Mesenteric fat pad (tissue), 1 donor: ENCODE data around the gene LGALS8. TPM values are rescaled to one million over a fixed set of nuclear protein-coding genes. Genes with fewer than 3 reads are reported as not detected.
A peak's percentile ranks its signal among the peaks of the same experiment; 100 is the strongest.
"Not testable (repeated sequence)": the region's sequence is repeated elsewhere in the genome, so short reads cannot be mapped to it uniquely, and the experiment has no call there.

Source experiments
- DNase-seq: peaks from one replicate; pipeline ENCODE4 v3.0.0-alpha.2; 2020; ENCODE audit warnings: low spot score
- long read RNA-seq: library from polyadenylated mRNA; unstranded; transcript quantifications from one replicate; pipeline ENCODE4 v2.0.0, GENCODE V29; 2020
- total RNA-seq: library from RNA; stranded (reverse); fragmentation: NEBNext Ultra II Directional; extraction: Animal tissue kit (Norgen Biotek cat#: 25700); gene quantifications from one replicate; pipeline ENCODE4 v1.2.1, GENCODE V29; 2021
- donor health status: DM: yes; HTN: yes; CAD: no.

LGALS8 gene
- 77.9 TPM for total RNA-seq
- long read RNA-seq, full-length matches to known transcripts: 65 of 124 reads
- long read RNA-seq, partial matches to known transcripts: 45 of 124 reads
- long read RNA-seq, other reads (novel, unspliced or antisense): 14 of 124 reads

DNA sequence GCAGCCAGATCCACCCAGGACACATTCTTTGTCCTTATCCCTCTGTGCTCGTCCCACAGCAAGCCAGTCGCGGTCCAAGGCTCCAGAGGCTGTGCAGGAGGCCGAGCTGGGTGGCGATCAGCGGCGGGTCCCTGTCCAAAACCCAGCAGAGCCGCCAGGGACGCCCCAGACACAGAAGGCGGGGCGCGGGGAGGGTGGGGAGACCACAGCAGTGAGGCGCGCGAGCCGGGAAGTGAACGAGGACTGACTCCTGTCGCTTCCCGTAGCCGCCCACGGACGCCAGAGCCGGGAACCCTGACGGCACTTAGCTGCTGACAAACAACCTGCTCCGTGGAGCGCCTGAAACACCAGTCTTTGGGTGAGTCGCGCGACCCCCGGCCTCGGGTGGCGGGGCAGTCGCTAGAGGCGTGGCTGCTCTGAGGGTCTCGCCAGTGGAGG lies at the start of gene LGALS8:
Gene LGALS8 (plus strand): TSS at position 279 of the 438 bp plus-strand sequence. CDS start 2,089 bp downstream, outside the sequence.
- DNase-seq: peak; percentile 98

DNA sequence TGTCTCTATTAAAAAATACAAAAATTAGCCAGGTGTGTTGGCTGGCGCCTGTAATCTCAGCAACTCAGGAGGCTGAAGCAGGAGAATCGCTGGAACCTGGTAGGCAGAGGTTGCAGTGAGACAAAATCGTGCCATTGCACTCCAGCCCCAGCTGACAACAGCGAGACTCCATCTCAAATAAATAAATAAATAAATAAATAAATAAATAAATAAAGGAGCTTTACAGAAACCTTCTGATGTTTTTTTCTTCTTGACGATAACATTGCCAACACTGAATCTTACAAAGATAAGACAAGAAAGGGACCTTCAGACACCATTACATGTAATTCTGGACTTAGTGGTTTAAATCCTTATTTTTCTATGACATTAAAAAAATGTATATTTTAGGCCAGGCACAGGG lies 47.8 kb upstream of the LGALS8 start:
- DNase-seq: no peak

DNA sequence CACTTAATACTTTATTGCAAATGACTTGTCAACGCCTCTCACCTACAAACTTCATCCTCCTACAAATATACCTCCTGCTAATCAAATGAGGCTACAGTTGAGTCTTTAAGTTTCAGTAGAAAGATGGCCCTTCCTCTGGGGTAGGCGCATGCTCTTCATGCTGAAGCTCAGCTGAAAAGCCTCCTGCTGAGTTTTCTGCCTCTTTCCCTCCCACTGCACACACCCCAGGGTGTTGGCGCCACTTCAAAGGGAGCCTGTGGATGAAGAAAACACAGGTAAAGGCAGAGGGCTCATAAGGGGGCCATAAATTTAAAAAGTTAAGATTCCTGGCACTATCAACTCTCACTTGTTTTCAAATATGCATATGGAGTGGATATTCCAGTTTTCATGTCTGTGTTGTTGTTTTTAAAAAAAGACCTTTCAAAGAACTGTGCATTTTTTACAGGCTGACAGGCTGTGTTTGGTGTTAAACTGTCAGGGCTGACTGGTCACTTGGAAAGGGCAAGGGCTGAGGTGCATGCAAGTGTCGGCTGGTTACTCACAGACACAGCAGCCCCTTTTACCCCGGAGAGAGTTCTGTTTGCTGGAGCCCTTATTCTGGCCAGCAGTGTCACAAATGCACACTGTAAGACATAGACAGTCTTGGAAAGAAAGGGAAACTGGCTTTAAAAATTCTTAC lies 42.9 kb upstream of the LGALS8 start:
- DNase-seq: peak; percentile 41

DNA sequence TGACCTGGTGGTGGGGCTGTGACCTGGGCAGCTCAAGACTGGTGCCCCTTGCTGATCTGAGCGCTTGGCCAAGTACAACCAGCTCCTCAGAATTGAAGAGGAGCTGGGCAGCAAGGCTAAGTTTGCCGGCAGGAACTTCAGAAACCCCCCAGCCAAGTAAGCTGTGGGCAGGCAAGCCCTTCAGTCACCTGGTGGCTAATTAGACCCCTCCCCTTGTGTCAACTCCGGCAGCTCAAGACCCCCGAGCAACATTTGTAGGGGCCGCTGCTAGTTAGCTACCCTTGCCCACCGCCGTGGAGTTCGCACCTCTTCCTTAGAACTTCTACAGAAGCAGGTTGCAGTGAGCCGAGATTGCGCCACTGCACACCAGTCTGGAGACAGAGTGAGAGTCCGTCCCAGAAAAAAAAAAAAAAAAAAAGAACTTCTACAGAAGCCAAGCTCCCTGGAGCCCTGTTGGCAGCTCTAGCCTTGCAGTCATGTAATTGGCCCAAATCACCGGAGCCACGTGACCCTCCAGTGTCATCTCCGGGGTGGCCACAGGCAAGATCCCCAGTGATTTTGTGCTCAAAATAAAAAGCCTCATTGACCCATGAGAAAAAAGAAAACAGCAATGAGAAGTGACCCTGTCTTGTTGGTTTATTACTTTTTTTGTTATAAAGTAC lies 39.3 kb upstream of the LGALS8 start:
- DNase-seq: peak; percentile 60

DNA sequence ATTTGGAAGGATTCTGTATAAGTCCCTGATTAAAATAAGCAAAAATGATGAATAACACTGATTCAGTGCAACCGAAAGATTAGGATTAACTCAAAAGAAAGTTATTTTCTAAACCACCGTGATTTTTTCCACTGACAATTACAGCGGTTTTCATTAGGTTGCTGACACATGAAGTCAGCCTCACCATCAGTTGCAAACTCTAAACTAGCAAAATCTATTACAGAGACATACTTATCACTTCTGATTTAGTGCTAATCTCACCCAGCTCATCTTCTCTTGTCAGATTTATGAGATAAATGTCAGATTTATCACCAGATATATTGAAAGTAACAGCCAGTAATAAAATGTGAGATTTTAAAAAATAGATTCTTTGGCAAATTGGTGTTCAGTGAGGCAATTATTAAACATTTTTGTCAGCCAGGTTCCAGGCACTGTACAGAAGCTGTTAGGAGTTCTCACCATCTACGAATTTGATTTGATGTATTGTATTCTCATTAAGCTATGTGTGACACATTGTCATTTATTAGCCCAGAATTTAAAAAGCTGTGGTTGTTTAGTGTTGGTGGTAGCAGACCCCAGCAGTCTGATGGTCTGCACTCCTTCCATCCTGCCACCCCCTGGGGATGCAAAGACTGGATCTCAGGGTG lies 37.3 kb upstream of the LGALS8 start:
- no peak for DNase-seq

DNA sequence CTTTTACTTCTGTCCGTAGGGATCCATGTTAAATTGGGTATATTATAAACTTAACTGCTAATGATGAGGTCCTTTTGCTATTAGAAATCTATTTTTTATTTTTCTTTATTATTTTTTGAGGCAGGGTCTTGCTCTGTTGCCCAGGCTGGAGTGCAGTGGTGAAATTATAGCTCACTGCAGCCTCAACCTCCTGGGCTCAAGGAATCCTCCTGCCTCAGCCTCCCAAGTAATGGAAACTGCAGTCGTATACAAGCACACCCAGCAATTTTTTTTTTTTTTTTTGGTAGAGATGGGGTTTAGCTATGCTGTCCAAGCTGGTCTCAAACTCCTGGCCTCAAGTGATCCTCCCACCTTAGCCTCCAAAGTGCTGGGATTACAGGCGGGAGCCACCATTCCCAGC lies 34.6 kb upstream of the LGALS8 start:
- not testable (repeated sequence) for DNase-seq

DNA sequence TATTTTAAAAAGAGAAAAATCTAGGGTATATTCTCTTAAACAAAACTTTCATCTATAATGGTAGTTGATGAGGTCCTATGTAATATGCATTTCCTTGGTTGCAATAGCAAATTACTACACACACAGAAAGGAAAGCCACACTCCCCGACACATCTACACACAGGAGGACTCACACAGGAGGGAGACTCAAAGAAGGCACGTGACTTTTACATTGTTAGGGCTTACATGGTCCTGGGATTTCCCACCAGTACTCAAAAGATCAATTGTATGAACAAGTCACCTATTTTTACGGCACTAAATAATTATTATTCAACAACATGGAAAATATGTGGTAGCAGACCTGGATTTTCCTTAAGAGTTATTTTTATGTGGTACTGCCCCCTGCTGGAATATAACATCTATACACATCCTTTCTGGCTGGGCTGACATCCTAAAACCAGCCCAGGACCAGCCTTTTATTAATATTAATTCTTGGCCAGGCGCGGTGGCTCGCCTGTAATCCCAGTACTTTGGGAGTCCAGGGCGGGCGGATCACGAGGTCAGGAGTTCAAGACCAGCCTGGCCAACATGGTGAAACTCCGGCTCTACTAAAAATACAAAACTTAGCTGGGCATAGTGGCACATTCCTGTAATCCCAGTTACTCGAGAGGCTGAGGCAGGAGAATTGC lies 33.9 kb upstream of the LGALS8 start:
- DNase-seq: no peak

DNA sequence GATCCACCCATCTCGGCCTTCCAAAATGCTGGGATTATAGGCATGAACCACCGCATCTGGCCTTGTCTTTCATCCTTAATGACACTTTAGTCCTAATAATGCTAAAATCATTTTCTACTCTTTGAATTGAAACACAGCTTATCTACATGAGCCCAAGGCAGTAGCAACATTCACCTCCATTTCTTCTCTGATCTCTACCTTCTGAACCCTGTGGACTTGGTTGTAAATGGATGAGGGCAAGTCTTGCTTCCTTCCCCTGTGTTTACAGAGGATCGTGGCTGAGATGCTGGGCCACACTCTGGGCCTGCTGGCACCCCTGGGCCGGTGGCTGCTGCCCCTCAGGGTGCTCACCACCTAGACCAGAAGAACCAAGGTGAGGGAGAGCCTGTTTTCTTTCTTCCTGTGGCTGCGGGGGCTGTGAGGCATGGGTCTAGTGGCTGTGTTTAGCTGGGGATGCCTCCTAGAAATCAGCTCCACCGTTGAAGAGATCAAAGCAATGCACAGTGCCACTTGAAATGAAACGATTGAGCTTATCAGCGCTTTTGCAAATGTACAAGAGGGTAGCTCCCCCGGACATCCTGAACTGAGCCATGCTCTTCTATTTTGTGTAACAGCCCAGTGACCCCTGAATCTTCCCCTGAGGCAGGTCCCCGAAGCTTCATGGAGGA lies 32.2 kb upstream of the LGALS8 start:
- DNase-seq: peak; percentile 57

DNA sequence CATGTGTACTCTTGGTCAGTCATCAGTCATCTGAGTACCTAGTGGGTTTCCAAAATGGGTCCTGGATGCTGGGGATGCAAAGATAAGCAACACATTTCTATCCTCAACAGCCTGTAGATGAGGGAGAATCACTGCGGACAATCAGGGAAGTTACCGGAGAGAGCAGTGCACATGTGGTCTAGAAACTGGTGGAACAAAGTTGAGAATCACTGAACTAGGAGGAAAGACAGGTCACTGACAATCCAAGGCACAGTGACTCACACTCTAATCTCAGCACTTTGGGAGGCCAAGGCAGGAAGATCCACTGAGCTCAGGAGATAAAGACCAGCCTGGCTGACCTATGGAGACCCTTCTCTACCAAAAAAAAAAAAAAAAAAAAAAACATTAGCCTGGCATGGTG lies 31.4 kb upstream of the LGALS8 start:
- DNase-seq: no peak

DNA sequence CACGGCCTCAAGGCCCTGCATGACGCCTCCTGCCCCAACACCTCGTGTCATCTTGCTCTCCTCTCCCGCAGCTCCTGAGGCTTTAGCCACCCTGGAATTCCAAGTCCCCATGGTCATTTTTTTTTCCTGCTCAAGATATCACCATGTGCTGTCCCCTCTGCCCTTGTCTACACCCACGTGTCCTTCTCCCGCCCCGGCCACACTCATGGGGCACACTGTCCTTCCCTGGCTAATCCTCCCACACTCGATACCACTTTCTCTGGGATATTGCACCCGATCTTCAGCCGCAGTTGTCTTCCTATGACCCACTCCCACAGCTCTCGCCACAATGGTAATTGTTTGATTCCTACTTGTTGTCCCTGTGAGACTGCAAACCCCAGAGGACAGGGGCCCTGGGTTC lies 29.7 kb upstream of the LGALS8 start:
- DNase-seq: no peak

DNA sequence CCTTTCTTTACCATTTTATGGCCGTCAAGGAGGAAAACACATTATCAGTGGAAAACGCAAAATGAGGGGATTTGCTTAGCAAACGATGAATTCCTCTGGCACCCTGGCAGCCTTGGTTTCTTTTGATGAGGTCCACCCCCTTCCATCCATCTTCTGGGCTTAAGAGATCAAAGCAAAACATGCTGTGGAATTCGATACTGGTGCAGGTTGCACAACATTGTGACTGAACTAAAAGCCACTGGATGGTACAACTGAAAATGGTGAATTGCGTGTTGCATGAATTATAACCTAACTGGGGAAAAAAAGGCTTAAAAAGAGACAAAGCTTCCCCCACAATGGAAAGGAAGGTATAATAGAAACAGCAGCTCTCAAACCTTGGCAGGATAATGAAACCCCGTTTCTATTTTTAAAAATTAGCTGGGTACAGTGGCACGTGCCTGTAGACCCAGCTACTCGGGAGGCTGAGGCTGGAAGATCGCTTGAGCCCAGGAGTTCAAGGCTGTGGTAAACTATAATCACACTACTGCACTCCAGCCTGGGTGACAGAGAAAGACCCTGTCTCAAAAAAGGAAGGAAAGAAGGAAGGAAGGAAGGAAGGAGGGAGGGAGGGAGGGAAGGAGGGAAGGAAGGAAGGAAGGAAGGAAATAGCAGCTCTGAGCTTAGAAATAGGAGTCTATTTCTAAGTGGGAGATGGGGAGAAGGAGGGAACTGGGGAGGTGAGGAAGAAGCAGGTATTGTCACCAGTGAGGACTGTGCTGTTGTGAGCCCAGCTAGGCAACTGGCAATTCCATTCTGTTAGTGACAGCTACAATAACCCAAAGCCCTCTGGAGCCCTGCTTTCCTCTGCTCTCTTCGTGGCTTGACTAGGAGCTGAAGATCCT lies 29.0 kb upstream of the LGALS8 start:
- DNase-seq: no peak

DNA sequence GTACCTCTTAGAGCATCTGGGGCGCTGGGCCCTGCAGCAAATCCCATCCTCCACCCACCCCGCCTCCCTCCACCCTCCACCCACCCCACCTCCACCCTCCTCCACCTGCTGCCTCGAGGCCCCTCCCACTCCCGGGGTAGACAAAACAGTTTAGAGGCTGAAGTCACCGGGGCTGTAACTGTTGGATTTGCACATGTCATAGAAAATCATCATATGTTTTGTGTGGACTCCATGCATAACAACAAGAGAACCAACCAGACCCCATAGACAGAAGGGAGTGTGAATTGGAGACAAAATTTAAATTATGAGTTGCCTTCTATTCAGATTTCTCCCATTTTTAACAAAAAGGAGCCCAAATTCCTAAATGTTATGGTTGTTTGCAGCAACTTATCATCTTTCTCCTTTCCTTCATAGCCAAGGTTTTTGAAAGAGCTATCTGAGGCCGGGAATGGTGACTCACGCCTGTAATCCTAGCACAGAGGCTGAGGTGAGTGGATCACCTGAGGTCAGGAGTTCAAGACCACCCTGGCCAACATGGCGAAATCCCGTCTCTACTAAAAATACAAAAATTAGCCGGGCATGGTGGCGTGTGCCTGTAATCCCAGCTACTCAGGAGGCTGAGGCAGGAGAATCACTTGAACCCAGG lies 28.2 kb upstream of the LGALS8 start:
- no peak for DNase-seq

DNA sequence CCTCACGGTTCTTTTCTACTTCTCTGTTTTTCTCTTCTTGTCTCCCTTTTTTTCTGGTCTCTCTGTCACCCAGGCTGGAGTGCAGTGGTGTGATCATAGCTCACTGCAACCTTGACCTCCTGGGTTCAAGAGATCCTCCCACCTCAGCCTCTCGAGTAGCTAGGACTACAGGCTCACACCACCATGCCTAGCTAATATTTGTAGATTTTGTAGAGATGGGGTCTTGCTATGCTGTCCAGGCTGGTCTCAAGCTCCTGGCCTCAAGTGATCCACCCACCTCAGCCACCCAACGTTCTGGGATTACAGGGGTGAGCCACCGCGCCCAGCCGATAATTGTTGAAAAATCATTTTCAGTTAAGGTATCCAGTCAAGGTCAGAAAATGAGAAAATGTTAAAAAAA lies 25.9 kb upstream of the LGALS8 start:
- DNase-seq: no peak

DNA sequence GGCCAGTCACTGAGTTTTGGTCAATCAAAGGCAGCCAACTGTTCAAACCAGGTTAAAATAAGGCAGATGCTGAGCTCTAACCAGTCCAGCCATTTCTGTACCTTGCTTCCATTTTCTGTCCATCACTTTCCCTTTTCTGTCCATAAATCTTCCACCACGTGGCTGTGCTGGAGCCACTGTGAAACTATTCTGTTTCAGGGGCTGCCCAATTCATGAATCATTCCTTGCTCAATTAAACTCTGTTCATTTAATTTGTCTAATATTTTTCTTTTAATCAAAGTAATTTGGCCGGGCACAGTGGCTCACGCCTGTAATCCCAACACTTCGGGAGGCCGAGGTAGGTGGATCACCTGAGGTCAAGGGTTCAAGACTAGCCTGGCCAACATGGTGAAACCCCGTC lies 22.7 kb upstream of the LGALS8 start:
- no peak for DNase-seq

DNA sequence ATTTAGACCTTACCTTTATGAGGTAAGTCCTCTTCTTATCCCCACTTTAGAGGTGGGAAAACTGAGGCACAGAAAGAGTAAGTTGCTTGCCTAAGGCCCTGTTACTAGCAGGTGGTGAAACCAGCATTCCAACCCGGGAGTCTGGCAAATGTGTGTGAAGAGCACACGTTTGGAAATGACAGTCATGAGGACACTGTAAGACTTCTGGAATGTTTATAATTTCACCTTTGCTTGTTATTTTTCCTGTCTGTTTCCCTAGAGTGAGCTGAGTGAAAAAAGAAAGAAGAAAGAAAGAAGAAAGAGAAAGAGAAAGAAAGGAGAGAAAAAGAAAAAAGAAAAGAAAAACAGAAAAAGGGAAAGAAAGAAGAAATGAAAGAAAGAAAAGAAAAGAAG lies 21.2 kb upstream of the LGALS8 start:
- DNase-seq: no peak

DNA sequence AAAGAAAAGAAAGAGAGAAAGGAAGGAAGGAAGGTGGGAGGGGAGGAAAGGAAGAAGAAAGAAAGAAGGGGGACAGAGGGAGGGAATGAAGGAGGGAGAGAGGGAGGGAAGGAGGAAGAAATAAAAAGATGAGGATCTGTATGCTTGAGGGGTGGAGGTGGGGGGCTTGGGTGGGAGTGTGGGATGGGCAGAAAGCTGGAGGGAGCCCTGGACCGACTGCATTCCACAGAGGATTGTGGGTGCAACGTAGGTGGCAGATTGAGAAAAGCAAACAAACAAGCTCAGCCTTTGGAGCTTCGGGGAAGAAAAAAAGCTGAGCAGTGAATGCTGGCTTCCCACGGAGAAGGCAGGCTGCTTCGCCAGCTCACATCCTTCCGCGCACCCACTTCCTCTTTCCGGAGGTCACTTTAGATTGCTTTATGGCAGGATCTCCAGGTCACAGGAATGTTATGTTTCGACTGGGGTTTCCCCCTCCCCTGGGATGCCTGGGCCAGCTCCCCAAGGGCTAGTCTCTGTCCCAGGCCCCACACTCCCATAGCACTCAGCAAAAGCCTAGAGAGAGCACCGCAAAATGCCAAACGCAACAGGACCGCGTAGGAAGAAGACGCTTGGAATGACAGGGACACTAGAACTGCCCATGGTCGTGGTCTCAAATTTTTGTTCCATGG lies 20.7 kb upstream of the LGALS8 start:
- no peak for DNase-seq

DNA sequence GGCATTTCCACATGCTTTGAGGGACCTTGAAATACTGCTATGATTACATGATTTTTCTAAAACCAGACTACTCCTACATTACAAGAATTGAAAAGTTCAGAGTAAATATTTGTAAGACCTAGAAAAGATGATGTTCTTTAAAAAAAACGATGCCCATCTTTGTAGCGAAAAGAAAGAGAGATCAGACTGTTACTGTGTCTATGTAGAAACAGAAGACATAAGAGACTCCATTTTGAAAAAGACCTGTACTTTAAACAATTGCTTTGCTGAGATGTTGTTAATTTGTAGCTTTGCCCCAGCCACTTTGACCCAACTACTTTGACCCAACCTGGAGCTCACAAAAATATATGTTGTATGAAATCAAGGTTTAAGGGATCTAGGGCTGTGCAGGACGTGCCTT lies 19.4 kb upstream of the LGALS8 start:
- DNase-seq: not testable (repeated sequence)

DNA sequence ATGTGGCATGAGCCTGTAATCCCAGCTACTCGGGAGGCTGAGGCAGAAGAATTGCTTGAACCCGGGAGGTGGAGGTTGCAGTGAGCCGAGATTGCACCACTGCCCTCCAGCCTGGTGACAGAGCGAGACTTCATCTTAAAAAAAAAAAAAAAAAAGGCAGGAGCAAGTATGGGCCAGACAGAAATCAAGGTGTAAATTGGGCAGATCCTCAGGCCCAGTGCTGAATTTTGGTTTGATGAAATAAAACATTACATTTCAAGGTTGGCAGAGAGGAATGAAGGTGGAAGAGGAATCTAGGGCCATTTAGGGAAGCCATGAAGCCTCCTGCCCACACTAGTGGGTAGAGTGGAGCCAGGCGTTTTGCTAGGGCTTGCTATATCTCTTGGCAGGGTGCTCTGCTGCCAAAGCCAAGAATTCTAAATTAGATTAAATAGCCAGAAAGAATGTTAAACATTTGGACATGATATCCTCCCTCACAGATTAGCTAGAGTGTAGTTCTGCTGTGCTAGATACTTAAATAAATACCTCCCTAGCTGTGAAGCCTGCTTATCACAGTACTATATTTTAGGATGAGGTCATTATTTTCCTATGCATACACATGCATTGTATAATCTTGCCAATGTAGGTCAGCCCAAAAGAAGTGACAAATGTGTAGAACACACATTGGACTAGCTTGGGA lies 16.6 kb upstream of the LGALS8 start:
- no peak for DNase-seq
